Activated T-cell treated with anti-CD3 and anti-CD28 coated beads, Interleukin-2, amount 50 U/mL, for 4 hours (primary cell): ENCODE data around the gene GPR17. TPM values are rescaled to one million over a fixed set of nuclear protein-coding genes. Genes with fewer than 3 reads are reported as not detected.

Source experiments
- ATAC-seq, 2 donors: fragments of 200-7000 bp; cut with Tn5 transposase; one replicate each; pipeline ENCODE4 v1.10.0; 2021
- DNase-seq: peaks from one replicate; pipeline ENCODE4 v3.0.0-alpha.2; 2020
- H3K27me3 Mint-ChIP-seq: one replicate; pipeline ENCODE4 v1.8.0; 2021; ENCODE audit warnings: low read depth, mixed read lengths
- H3K36me3 Mint-ChIP-seq: one replicate; pipeline ENCODE4 v1.8.0; 2022; ENCODE audit warnings: mixed read lengths; ENCODE audit not compliant: insufficient read depth
- H3K4me1 Mint-ChIP-seq: one replicate; pipeline ENCODE4 v1.8.0; 2021; ENCODE audit warnings: low read depth, mixed read lengths
- H3K4me3 Mint-ChIP-seq: one replicate; pipeline ENCODE4 v1.8.0; 2021; ENCODE audit warnings: mild to moderate bottlenecking, moderate library complexity, mixed read lengths
- H3K9me3 Mint-ChIP-seq: one replicate; pipeline ENCODE4 v1.8.0; 2021; ENCODE audit warnings: mixed read lengths
- total RNA-seq, 3 donors: library from RNA; stranded (reverse); gene quantifications; one replicate each; pipeline ENCODE4 v1.2.1, GENCODE V29; 2021

GPR17 gene
- total RNA-seq, 3 donors from 2014 or later, result not detected

- H3K4me1 Mint-ChIP-seq, result peaks cover 14% of the 10 kb centered on the region
- H3K4me3 Mint-ChIP-seq, result no peak overlapping the region
- H3K27me3 Mint-ChIP-seq, result no peaks in the 10 kb centered on the region
- H3K9me3 Mint-ChIP-seq, result no peaks in the 10 kb centered on the region
- H3K36me3 Mint-ChIP-seq, result no peaks in the 10 kb centered on the region
- DNase-seq (no peak), ATAC-seq (no peak)
These were observed 4.3 kb downstream of the GPR17 start for GRCh38 chr2:127650041-127650784.

GRCh38 chr2:127650785-127651380 is 4.9 kb downstream of the GPR17 start:
- no peak for ATAC-seq
- Mint-ChIP-seq H3K9me3 (no peaks in the 10 kb centered on the region), H3K36me3 (no peaks in the 10 kb centered on the region), H3K4me3 (no peak overlapping the region), H3K4me1 (peaks cover 14% of the 10 kb centered on the region), H3K27me3 (no peaks in the 10 kb centered on the region)
- DNase-seq, result no peak

DNA sequence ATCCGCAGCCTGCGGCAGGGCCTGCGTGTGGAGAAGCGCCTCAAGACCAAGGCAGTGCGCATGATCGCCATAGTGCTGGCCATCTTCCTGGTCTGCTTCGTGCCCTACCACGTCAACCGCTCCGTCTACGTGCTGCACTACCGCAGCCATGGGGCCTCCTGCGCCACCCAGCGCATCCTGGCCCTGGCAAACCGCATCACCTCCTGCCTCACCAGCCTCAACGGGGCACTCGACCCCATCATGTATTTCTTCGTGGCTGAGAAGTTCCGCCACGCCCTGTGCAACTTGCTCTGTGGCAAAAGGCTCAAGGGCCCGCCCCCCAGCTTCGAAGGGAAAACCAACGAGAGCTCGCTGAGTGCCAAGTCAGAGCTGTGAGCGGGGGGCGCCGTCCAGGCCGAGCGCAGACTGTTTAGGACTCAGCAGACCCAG is 5.4 kb downstream of the GPR17 start:
- ATAC-seq (no peak), DNase-seq (no peak)
- peaks cover 14% of the 10 kb centered on the region for H3K4me1 Mint-ChIP-seq
- no peaks in the 10 kb centered on the region for H3K36me3 Mint-ChIP-seq
- H3K4me3 Mint-ChIP-seq, result no peak overlapping the region
- H3K9me3 Mint-ChIP-seq, result no peaks in the 10 kb centered on the region
- H3K27me3 Mint-ChIP-seq, result no peaks in the 10 kb centered on the region

DNA sequence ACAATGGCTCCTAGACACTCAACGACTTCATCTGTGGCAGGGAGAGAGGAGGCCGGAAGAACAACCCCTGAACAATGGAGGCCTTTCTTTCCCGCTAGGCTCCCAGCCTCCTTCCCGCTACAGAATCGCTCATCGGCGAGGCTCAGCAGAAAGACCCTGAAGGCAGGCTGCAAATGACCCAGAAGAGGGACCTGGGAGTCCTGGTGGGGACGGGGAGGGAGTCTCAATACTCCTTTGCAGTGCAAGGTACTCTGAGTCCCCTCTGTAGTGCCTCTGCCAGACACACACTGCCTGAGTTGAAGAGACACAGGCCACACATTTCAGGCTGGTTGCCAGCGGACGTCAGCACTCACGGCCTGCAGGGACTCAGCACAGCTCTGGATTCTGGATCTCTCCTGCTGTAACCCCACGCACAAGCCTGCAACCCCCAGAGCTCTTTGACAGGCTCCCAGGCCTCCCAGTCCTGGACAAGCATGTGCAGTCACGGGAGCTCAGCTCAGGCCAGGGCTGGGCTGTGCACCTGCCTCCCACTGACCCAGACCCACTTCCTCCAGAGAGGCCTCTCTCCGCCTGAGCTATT is 6.1 kb downstream of the GPR17 start:
- no peaks in the 10 kb centered on the region for H3K27me3 Mint-ChIP-seq
- H3K4me3 Mint-ChIP-seq, result no peak overlapping the region
- H3K9me3 Mint-ChIP-seq, result no peaks in the 10 kb centered on the region
- peaks cover 11% of the 10 kb centered on the region for H3K4me1 Mint-ChIP-seq
- DNase-seq, result no peak
- no peak for ATAC-seq
- no peaks in the 10 kb centered on the region for H3K36me3 Mint-ChIP-seq

DNA sequence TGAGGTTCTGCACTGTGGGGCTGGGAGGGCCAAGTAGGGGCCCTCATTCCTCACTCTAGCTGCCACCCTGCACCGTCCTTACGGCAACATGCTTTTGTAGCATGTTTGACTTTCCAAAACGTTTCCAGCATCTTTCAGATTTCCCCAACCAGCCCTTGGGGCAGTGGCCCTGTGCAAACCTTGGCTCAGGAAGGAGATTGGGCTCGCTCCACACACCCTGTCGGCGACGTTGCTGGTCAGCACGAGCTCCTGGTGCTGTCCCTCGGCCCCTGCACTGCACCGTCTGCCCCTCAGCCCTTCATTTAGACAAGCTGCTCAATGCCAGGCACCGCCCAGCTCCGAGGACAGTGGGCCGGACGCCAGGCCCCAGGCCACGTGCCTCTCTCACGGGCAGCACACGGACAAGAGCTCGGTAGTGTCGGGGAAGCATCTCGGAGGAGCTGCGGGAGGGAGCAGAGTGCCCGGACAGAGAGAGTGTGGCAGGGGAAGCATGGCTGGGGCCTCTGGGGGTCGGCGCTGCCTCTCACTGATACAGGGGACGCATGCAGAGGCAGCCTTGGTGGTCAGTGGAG is 6.9 kb downstream of the GPR17 start:
- no peak for ATAC-seq
- Mint-ChIP-seq H3K27me3 (peaks cover 2% of the 10 kb centered on the region), H3K4me1 (peaks cover 11% of the 10 kb centered on the region), H3K4me3 (no peak overlapping the region), H3K9me3 (no peaks in the 10 kb centered on the region), H3K36me3 (no peaks in the 10 kb centered on the region)
- DNase-seq, result no peak

DNA sequence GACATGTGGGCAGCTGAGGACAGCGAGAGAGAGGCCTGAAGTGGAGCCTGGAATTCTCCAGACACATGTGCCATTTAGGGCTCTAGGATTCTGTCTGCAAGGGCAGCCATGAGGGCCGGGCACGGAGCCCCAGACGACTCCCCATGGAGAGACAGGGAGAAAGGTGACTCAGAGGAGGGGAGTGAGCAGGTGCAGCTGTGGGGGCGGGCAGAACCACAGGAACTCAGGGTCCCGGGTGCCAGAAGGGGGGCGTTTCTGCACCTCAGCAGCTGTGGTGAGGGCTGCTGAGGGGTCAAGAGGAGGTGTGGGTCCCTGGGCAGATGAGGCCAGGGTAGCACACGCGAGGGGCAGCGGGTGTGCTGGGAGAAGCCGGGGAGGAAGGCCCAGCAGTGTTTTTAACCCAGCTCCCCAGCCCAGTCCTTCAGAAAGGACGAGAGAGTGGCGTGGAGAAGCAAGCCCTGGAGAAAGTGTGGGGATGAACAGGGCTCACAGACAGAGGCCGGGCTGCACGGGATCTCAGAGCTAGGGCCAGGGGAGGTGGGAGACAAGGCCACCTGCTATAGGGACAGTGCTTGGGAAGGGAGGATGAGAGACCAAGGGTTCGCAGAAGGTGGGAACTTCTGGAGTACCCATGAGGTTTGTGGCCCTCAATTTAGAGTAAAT is 7.6 kb downstream of the GPR17 start:
- Mint-ChIP-seq H3K27me3 (peaks cover 2% of the 10 kb centered on the region), H3K36me3 (no peaks in the 10 kb centered on the region), H3K4me1 (peaks cover 7% of the 10 kb centered on the region), H3K4me3 (no peak overlapping the region), H3K9me3 (no peaks in the 10 kb centered on the region)
- no peak for ATAC-seq
- DNase-seq, result no peak

GRCh38 chr2:127654084-127654837 is 8.3 kb downstream of the GPR17 start:
- Mint-ChIP-seq H3K36me3 (no peaks in the 10 kb centered on the region), H3K4me3 (no peak overlapping the region), H3K4me1 (peaks cover 6% of the 10 kb centered on the region), H3K9me3 (no peaks in the 10 kb centered on the region), H3K27me3 (peaks cover 2% of the 10 kb centered on the region)
- ATAC-seq (no peak), DNase-seq (no peak)

DNA sequence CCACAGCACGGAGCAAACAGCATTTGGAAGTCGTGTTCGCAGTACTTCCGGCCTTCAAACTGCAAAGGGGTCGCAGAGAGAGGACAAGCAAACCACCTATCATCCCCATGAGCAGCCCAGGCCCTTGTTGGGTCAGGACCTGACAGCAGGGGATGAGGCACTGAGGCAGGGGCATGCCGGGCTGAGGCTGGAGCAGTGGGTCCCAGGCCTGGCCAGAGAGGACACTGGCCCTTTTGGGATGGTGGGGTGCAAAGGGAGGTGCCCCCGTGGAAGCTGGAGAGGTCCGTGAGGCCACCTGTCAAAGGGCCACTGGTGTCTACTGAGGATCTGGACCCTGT is 8.9 kb downstream of the GPR17 start:
- Mint-ChIP-seq H3K4me3 (no peak overlapping the region), H3K9me3 (no peaks in the 10 kb centered on the region), H3K4me1 (peaks cover 1% of the 10 kb centered on the region), H3K36me3 (no peaks in the 10 kb centered on the region), H3K27me3 (peaks cover 2% of the 10 kb centered on the region)
- no peak for ATAC-seq
- no peak for DNase-seq

DNA sequence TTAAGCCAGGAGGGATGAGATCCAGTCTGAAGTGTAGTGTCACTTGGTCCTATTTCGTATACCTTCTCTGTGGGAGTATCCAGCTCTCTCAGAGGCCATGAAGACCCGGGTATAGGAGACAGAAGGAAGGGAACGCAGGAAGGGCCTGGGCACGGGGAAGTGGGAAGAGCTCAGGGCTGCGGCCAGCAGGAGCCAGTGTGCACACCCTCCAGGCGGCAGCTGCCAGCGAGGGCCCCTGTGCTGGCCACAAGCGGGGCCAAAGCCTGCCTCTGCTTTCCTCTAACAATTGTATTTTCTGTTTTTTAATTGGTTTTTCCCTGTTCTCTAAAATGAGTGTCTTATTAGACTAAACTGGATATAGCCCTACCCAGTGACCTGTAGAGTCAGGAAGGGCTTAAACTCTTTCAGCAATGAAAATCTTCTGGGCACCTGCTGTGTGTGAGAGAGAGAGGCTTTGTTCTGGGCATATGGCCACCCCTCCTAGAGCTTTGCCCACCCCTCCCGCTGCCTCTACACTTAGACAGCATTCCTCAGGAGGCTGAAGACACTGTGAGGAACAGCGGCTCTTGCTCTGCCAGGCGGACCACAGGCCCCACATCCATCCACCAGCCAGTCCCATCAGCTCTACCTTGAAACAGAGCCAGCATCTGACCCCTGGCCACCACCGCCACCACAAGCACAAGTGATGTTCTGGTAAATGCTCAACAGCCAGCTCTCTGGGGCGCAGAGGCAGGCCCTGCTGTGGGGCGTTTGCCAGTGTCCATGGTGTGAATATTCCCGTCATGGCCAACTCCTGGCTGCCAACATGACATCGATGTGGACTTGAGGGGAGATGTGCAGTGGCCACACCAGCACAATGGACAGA is 9.5 kb downstream of the GPR17 start:
- ATAC-seq, result no peak
- DNase-seq, result no peak
- peaks cover 2% of the 10 kb centered on the region for H3K27me3 Mint-ChIP-seq
- no peak overlapping the region for H3K4me3 Mint-ChIP-seq
- H3K9me3 Mint-ChIP-seq, result no peaks in the 10 kb centered on the region
- H3K4me1 Mint-ChIP-seq, result no peaks in the 10 kb centered on the region
- H3K36me3 Mint-ChIP-seq, result no peaks in the 10 kb centered on the region

- ATAC-seq (no peak), DNase-seq (no peak)
- no peak overlapping the region for H3K4me3 Mint-ChIP-seq
- no peaks in the 10 kb centered on the region for H3K4me1 Mint-ChIP-seq
- no peaks in the 10 kb centered on the region for H3K36me3 Mint-ChIP-seq
- peaks cover 9% of the 10 kb centered on the region for H3K27me3 Mint-ChIP-seq
- no peaks in the 10 kb centered on the region for H3K9me3 Mint-ChIP-seq
These were observed 10.7 kb downstream of the GPR17 start for GRCh38 chr2:127656569-127657231.

DNA sequence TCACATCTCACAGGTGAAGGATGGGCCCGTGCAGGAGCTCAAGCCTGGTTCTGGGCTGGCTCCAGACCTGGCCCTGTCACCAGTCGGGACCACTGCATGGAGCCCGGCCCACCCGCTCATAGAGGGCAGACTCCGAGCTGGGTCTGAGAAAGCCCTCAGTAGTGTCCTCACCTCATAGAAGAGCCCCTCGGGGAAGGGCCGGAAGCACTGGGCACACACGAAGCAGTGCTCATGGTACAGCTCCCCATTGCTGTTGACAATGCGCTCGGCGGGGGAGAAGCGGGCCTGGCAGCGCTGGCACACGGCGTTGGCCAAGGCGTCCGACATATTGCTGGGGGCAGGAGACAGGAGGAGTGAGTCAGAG is 11.3 kb downstream of the GPR17 start:
- ATAC-seq, result no peak
- DNase-seq, result no peak
- H3K9me3 Mint-ChIP-seq, result no peaks in the 10 kb centered on the region
- no peaks in the 10 kb centered on the region for H3K36me3 Mint-ChIP-seq
- H3K4me1 Mint-ChIP-seq, result no peaks in the 10 kb centered on the region
- H3K27me3 Mint-ChIP-seq, result peaks cover 13% of the 10 kb centered on the region
- H3K4me3 Mint-ChIP-seq, result no peak overlapping the region

GRCh38 chr2:127658146-127658545 is 12.2 kb downstream of the GPR17 start:
- Mint-ChIP-seq H3K27me3 (peaks cover 20% of the 10 kb centered on the region), H3K9me3 (no peaks in the 10 kb centered on the region), H3K36me3 (no peaks in the 10 kb centered on the region), H3K4me1 (no peaks in the 10 kb centered on the region), H3K4me3 (no peak overlapping the region)
- ATAC-seq (no peak), DNase-seq (no peak)
